Hepatocyte (in vitro differentiated cells): ENCODE measurements around the gene CBS.
"Not testable (repeated sequence)": the region's sequence is repeated elsewhere in the genome, so short reads cannot be mapped to it uniquely, and the experiment has no call there.

Experiments
- CTCF ChIP-seq: fragments of 200-600 bp; sonication (generic); IDR thresholded peaks from 2 replicates; pipeline ENCODE4 v1.5.1; 2016; ENCODE audit warnings: antibody characterized with exemption, mild to moderate bottlenecking; ENCODE audit not compliant: poor library complexity
- EZH2phosphoT487 ChIP-seq: fragments of 200-600 bp; sonication (generic); IDR thresholded peaks from one replicate; pipeline ENCODE4 v1.6.1; 2018; ENCODE audit warnings: antibody characterized with exemption, mild to moderate bottlenecking, low read depth, moderate library complexity; ENCODE audit not compliant: unreplicated experiment, severe bottlenecking

GRCh38 chr21:43042169-43042568, 33.5 kb downstream of the CBS start:
- TF ChIP-seq CTCF, EZH2phosphoT487: not testable (repeated sequence)
